Upper lobe of left lung (tissue), 4 donors: ENCODE results near the gene RPS28.

ENCODE experiments used
- CTCF ChIP-seq, 6 experiments: fragments of 450-650 bp in 4 of 6; fragments of 200-600 bp in 2 of 6; sonication (generic) in 2 of 6; IDR thresholded peaks; one replicate each; pipeline ENCODE4 v1.5.1; 2016 to 2019; ENCODE audit warnings: antibody characterized with exemption in 6 of 6
- EP300 ChIP-seq, 4 donors: sonication (generic); formaldehyde crosslinking; IDR thresholded peaks; one replicate each; pipeline ENCODE4 v1.5.1; 2017; ENCODE audit warnings: antibody characterized with exemption in 4 of 4, control low read depth in 2 of 4
- POLR2AphosphoS5 ChIP-seq, 2 donors: sonication (generic); formaldehyde crosslinking; IDR thresholded peaks; one replicate each; pipeline ENCODE4 v1.5.1; 2017; ENCODE audit warnings: antibody characterized with exemption in 2 of 2

GRCh38 chr19:8342316-8342683, 21.0 kb downstream of the RPS28 start:
- no peak for TF ChIP-seq EP300 (IDR thresholded peaks at IDR 0.05)
- TF ChIP-seq CTCF (IDR thresholded peaks at IDR 0.05) = no peak
- peak in 1 of 2 donors; percentile 5 for TF ChIP-seq POLR2AphosphoS5 (IDR thresholded peaks at IDR 0.05)
